Measurements from ENCODE around the gene SLC22A16. TPM values are rescaled to one million over a fixed set of nuclear protein-coding genes. Genes with fewer than 3 reads are reported as not detected.
"Not testable (repeated sequence)": the region's sequence is repeated elsewhere in the genome, so short reads cannot be mapped to it uniquely, and the experiment has no call there.

SLC22A16 gene
- total and polyA plus RNA-seq, 2 donors (not counting 3 experiments of a cell fraction or from before 2014, with no cell fraction given), result not detected

GRCh38 chr6:110488606-110489190, 12.3 kb upstream of the SLC22A16 start:
- DNase-seq (ENCODE audit: low read depth, low spot score) (no peak), FAIRE-seq (no peak)
- BruUV-seq (replicated peaks), result no TSS peak
- Histone ChIP-seq H4K20me1 (replicated peaks; ENCODE audit: control insufficient read depth, extremely low read depth, insufficient read depth, low read length) (no peaks in the 10 kb centered on the region), H3K4me3 (replicated peaks in 1 of 3; ENCODE audit: insufficient read depth in 1 of 3, low read depth in 1 of 3, low read length in 3 of 3) (no peak overlapping the region), H3K4me2 (ENCODE audit: insufficient read depth, low read length) (no peak overlapping the region), H3K9me1 (replicated peaks; ENCODE audit: control insufficient read depth, extremely low read depth, insufficient read depth, low read length) (no peaks in the 10 kb centered on the region), H3K4me1 (ENCODE audit: control insufficient read depth, extremely low read depth, insufficient read depth, low read length) (no peaks in the 10 kb centered on the region), H3K79me2 (ENCODE audit: control insufficient read depth, insufficient read depth, low read length) (no peaks in the 10 kb centered on the region), H2AFZ (ENCODE audit: low read depth, low read length) (no peak overlapping the region), H3K36me3 (ENCODE audit: control insufficient read depth in 2 of 2, extremely low read depth in 1 of 2, insufficient read depth in 2 of 2, low read length in 2 of 2) (no peaks in the 10 kb centered on the region), H3K27ac (ENCODE audit: insufficient read depth, low read depth, low read length) (no peak overlapping the region), H3K9ac (replicated peaks; ENCODE audit: extremely low read depth, insufficient read depth, low read length) (no peak overlapping the region), H3K27me3 (ENCODE audit: control insufficient read depth in 2 of 2, insufficient read depth in 2 of 2, low read length in 2 of 2) (peaks cover 40 to 59% of the 10 kb centered on the region in 2 experiments), H3K9me3 (replicated peaks; ENCODE audit: control insufficient read depth, insufficient read depth, low read length) (no peaks in the 10 kb centered on the region)
- CTCF ChIA-PET, result no interaction called here
- POLR2A ChIA-PET, result no interaction called here
- dilution Hi-C loops (cut with MboI; ENCODE audit: extremely low pct_ligation_motif_present, low sequenced_read_pairs), result no loop called here
- intact Hi-C loops (cut with micrococcal nuclease), result no loop called here
- no peak for TF ChIP-seq POLR2AphosphoS5 (IDR thresholded peaks at IDR 0.05; ENCODE audit: insufficient read depth, low read depth, low read length)
- TF ChIP-seq GATA2 (IDR thresholded peaks at IDR 0.05; ENCODE audit: insufficient read depth, insufficient read length, low read depth, low read length), result no peak
- no peak for TF ChIP-seq EZH2 (IDR thresholded peaks at IDR 0.05; ENCODE audit: borderline replicate concordance, low read depth, low read length, severe bottlenecking)
- TF ChIP-seq CTCF (IDR thresholded peaks at IDR 0.05; ENCODE audit: extremely low read depth in 1 of 2, insufficient read depth in 1 of 2, low read depth in 1 of 2, low read length in 2 of 2), result no peak
- TF ChIP-seq FOS (IDR thresholded peaks at IDR 0.05; ENCODE audit: borderline replicate concordance, insufficient read depth, low read length), result no peak
- TF ChIP-seq MAX (IDR thresholded peaks at IDR 0.05; ENCODE audit: insufficient read depth, insufficient read length), result no peak
- TF ChIP-seq MYC (IDR thresholded peaks at IDR 0.05; ENCODE audit: low read depth, low read length), result no peak
- no peak for TF ChIP-seq JUN (IDR thresholded peaks at IDR 0.05; ENCODE audit: borderline replicate concordance, insufficient read depth, insufficient read length, low read depth)
- TF ChIP-seq POLR2A (IDR thresholded peaks at IDR 0.05; ENCODE audit: low read depth, low read length), result no peak

GRCh38 chr6:110487968-110488381, 11.6 kb upstream of the SLC22A16 start:
- DNase-seq (ENCODE audit: low read depth, low spot score); H3K27ac ChIP-seq (ENCODE audit: insufficient read depth, low read depth, low read length); POLR2A ChIA-PET; H3K4me1 ChIP-seq (ENCODE audit: control insufficient read depth, extremely low read depth, insufficient read depth, low read length); H2AFZ ChIP-seq (ENCODE audit: low read depth, low read length); H3K36me3 ChIP-seq (ENCODE audit: control insufficient read depth in 2 of 2, extremely low read depth in 1 of 2, insufficient read depth in 2 of 2, low read length in 2 of 2); H3K79me2 ChIP-seq (ENCODE audit: control insufficient read depth, insufficient read depth, low read length); intact Hi-C loops (cut with micrococcal nuclease); H3K4me3 ChIP-seq (replicated peaks in 1 of 3; ENCODE audit: insufficient read depth in 1 of 3, low read depth in 1 of 3, low read length in 3 of 3); FAIRE-seq; H3K9ac ChIP-seq (replicated peaks; ENCODE audit: extremely low read depth, insufficient read depth, low read length); BruUV-seq (replicated peaks); dilution Hi-C loops (cut with MboI; ENCODE audit: extremely low pct_ligation_motif_present, low sequenced_read_pairs); H3K4me2 ChIP-seq (ENCODE audit: insufficient read depth, low read length); CTCF ChIA-PET; H3K9me3 ChIP-seq (replicated peaks; ENCODE audit: control insufficient read depth, insufficient read depth, low read length); H4K20me1 ChIP-seq (replicated peaks; ENCODE audit: control insufficient read depth, extremely low read depth, insufficient read depth, low read length); H3K9me1 ChIP-seq (replicated peaks; ENCODE audit: control insufficient read depth, extremely low read depth, insufficient read depth, low read length): not testable (repeated sequence)
- H3K27me3 ChIP-seq (ENCODE audit: control insufficient read depth in 2 of 2, insufficient read depth in 2 of 2, low read length in 2 of 2), result peaks cover 38 to 59% of the 10 kb centered on the region in 2 experiments
